B cell (primary cell): Measurements from ENCODE around the gene LRRC58. TPM values are rescaled to one million over a fixed set of nuclear protein-coding genes. Genes with fewer than 3 reads are reported as not detected.
"Not testable (repeated sequence)": the region's sequence is repeated elsewhere in the genome, so short reads cannot be mapped to it uniquely, and the experiment has no call there.

ENCODE experiments used
- ATAC-seq: fragments of 200-7000 bp; cut with Tn5 transposase; one replicate; pipeline ENCODE4 v1.10.0; 2021; ENCODE audit warnings: low read depth, mild to moderate bottlenecking, moderate number of reproducible peaks, moderate library complexity
- CTCF ChIA-PET: fragments of 350-600 bp; sonication (Branson Sonifier 250); formaldehyde crosslinking; loops from one replicate; lab custom pipeline; 2021; ENCODE audit warnings: antibody characterized with exemption, inconsistent platforms; lab: Charles Lee
- POLR2A ChIA-PET: fragments of 350-600 bp; sonication (Branson Sonifier 250); formaldehyde crosslinking; loops from one replicate; lab custom pipeline; 2021; ENCODE audit warnings: antibody characterized with exemption; lab: Charles Lee
- DNase-seq: peaks from one replicate; pipeline ENCODE4 v3.0.0; 2013
- H2AFZ ChIP-seq: 2 replicates; pipeline ENCODE4 v1.6.1; 2012; ENCODE audit warnings: mild to moderate bottlenecking, low read depth, low read length; ENCODE audit not compliant: insufficient read depth, poor library complexity, severe bottlenecking
- H3K27ac ChIP-seq, 2 donors: 1 replicate in 1 of 2; 2 replicates in 1 of 2; pipeline ENCODE4 v1.5.1; 2012 to 2013; ENCODE audit warnings: low read length in 2 of 2, mild to moderate bottlenecking in 2 of 2, moderate library complexity in 1 of 2
- H3K27me3 ChIP-seq, 4 experiments: fragments of 200-600 bp in 1 of 4; sonication (generic) in 1 of 4; replicated peaks in 1 of 4; 1 replicate in 2 of 4; 2 replicates in 2 of 4; pipeline versions ENCODE4 v1.6.1 to v1.7.0; 2013 to 2016; ENCODE audit warnings: low read length in 3 of 4, mild to moderate bottlenecking in 2 of 4, mixed read lengths in 1 of 4, moderate library complexity in 1 of 4; ENCODE audit not compliant: insufficient read depth in 4 of 4, control insufficient read depth in 3 of 4; ENCODE audit errors: control extremely low read depth in 1 of 4
- H3K36me3 ChIP-seq, 2 experiments: replicated peaks in 1 of 2; 1 replicate in 1 of 2; 2 replicates in 1 of 2; pipeline versions ENCODE4 v1.6.1 to v1.7.1; 2013; ENCODE audit warnings: low read length in 1 of 2; ENCODE audit not compliant: insufficient read depth in 2 of 2, control insufficient read depth in 1 of 2; ENCODE audit errors: control extremely low read depth in 1 of 2, extremely low read depth in 1 of 2
- H3K4me1 ChIP-seq, 2 donors: fragments of 200-600 bp in 1 of 2; sonication (generic) in 1 of 2; 1 replicate in 1 of 2; 2 replicates in 1 of 2; pipeline versions ENCODE4 v1.5.1 to v1.6.1; 2013 to 2017; ENCODE audit warnings: low read length in 2 of 2; ENCODE audit not compliant: control insufficient read depth in 2 of 2, insufficient read depth in 2 of 2
- H3K4me2 ChIP-seq: replicated peaks from 2 replicates; pipeline ENCODE3; 2012; ENCODE audit warnings: mild to moderate bottlenecking, low read depth, low read length; ENCODE audit not compliant: poor library complexity, severe bottlenecking
- H3K4me3 ChIP-seq, 5 experiments: fragments of 200-600 bp in 1 of 5; sonication (generic) in 1 of 5; 1 replicate in 3 of 5; 2 replicates in 2 of 5; pipeline versions ENCODE4 v1.5.1 to v1.7.0; 2011 to 2016; ENCODE audit warnings: low read length in 4 of 5, mild to moderate bottlenecking in 4 of 5, low read depth in 2 of 5, control low read depth in 1 of 5, moderate library complexity in 1 of 5; ENCODE audit not compliant: insufficient read depth in 1 of 5; ENCODE audit errors: control extremely low read depth in 1 of 5, extremely low read depth in 1 of 5
- H3K79me2 ChIP-seq: fragments of 200-600 bp; sonication (generic); one replicate; pipeline ENCODE4 v1.6.0; 2016; ENCODE audit warnings: low read length; ENCODE audit not compliant: control insufficient read depth, insufficient read depth
- H3K9ac ChIP-seq: fragments of 200-600 bp; sonication (generic); 2 replicates; pipeline ENCODE4 v1.6.1; 2017; ENCODE audit warnings: mild to moderate bottlenecking, low read length, moderate library complexity
- H3K9me3 ChIP-seq, 3 donors: one replicate each; pipeline versions ENCODE4 v1.6.1 to v1.7.1; 2013; ENCODE audit warnings: low read length in 2 of 3; ENCODE audit not compliant: control insufficient read depth in 2 of 3, insufficient read depth in 1 of 3; ENCODE audit errors: control extremely low read depth in 1 of 3
- H4K20me1 ChIP-seq: 2 replicates; pipeline ENCODE4 v1.6.0; 2012; ENCODE audit warnings: mild to moderate bottlenecking, low read length; ENCODE audit not compliant: insufficient read depth, control insufficient read depth, poor library complexity, severe bottlenecking
- H3K27ac Mint-ChIP-seq: one replicate; pipeline ENCODE4 v1.8.0; 2021; ENCODE audit warnings: mixed read lengths
- H3K27me3 Mint-ChIP-seq: one replicate; pipeline ENCODE4 v1.8.0; 2021; ENCODE audit warnings: mixed read lengths
- H3K4me1 Mint-ChIP-seq: one replicate; pipeline ENCODE4 v1.8.0; 2021; ENCODE audit warnings: mixed read lengths
- H3K4me3 Mint-ChIP-seq: one replicate; pipeline ENCODE4 v1.8.0; 2021; ENCODE audit warnings: mixed read lengths
- H3K9me3 Mint-ChIP-seq: one replicate; pipeline ENCODE4 v1.8.0; 2022; ENCODE audit warnings: mixed read lengths; ENCODE audit not compliant: insufficient read depth
- CTCF ChIP-seq: fragments of 200-600 bp; IDR thresholded peaks from one replicate; pipeline ENCODE4 v1.8.0; 2022; ENCODE audit warnings: antibody characterized with exemption, mild to moderate bottlenecking
- EZH2 ChIP-seq: IDR thresholded peaks from 2 replicates; pipeline ENCODE4 v1.6.1; 2012; ENCODE audit warnings: borderline replicate concordance, low read depth, mild to moderate bottlenecking, moderate library complexity, low read length; ENCODE audit not compliant: insufficient read depth, poor library complexity, severe bottlenecking
- WGBS: methylation state at CpG from one replicate; pipeline ENCODE4 v1.1.5; 2013; ENCODE audit warnings: missing lambda C conversion rate; ENCODE audit not compliant: insufficient coverage; 5-methylcytosine and 5-hydroxymethylcytosine counted together
- intact Hi-C: fragments of 100-400 bp; cut with micrococcal nuclease; formaldehyde crosslinking; loops from one replicate; pipeline ENCODE4 v1.10.0; 2022
- polyA plus RNA-seq: library from polyadenylated mRNA; depleted of rRNA; stranded (reverse); fragments of >200 nt; gene quantifications from 2 replicates; pipeline ENCODE4 v1.2.3, GENCODE V29; 2012
- total RNA-seq, 2 donors: library from RNA; stranded (reverse); fragments of 120-200 nt in 1 of 2; gene quantifications; 1 replicate in 1 of 2; 2 replicates in 1 of 2; pipeline versions ENCODE4 v1.2.3 to v1.2.4, GENCODE V29; 2013 to 2022

Gene LRRC58
- total and polyA plus RNA-seq, 2 donors (not counting 1 experiment from before 2014, with no cell fraction given), result 5.0 to 16.7 TPM

- Mint-ChIP-seq H3K4me1 (peaks cover 3% of the 10 kb centered on the region), H3K27ac (no peak overlapping the region), H3K27me3 (no peaks in the 10 kb centered on the region), H3K9me3 (no peaks in the 10 kb centered on the region), H3K4me3 (no peak overlapping the region)
- Histone ChIP-seq H3K4me1 (no peaks in the 10 kb centered on the region), H2AFZ (no peak overlapping the region), H3K36me3 (peaks cover 6 to 41% of the 10 kb centered on the region in 2 experiments), H3K27ac (no peak overlapping the region), H3K4me2 (no peak overlapping the region), H4K20me1 (no peaks in the 10 kb centered on the region), H3K4me3 (no peak overlapping the region), H3K79me2 (no peaks in the 10 kb centered on the region), H3K9ac (no peak overlapping the region), H3K27me3 (no peaks in the 10 kb centered on the region), H3K9me3 (no peaks in the 10 kb centered on the region)
- CTCF ChIA-PET, result no interaction called here
- TF ChIP-seq CTCF (no peak), EZH2 (no peak)
- WGBS, result no CpG with 5 or more reads among the region's 2 CpGs
- ATAC-seq (no peak), DNase-seq (no peak)
- intact Hi-C loops, result no loop called here
- POLR2A ChIA-PET, result no interaction called here
Measured at GRCh38 chr3:120326784-120327183, 22.4 kb downstream of the LRRC58 start.

GRCh38 chr3:120324190-120324589 is 25.0 kb downstream of the LRRC58 start:
- Histone ChIP-seq H3K79me2 (no peaks in the 10 kb centered on the region), H3K4me3 (no peak overlapping the region), H2AFZ (no peak overlapping the region), H4K20me1 (no peaks in the 10 kb centered on the region), H3K9me3 (no peaks in the 10 kb centered on the region), H3K4me1 (no peaks in the 10 kb centered on the region), H3K27me3 (no peaks in the 10 kb centered on the region), H3K36me3 (peaks cover 0 to 18% of the 10 kb centered on the region in 2 experiments), H3K9ac (no peak overlapping the region), H3K4me2 (no peak overlapping the region), H3K27ac (no peak overlapping the region)
- Mint-ChIP-seq H3K4me1 (peaks cover 3% of the 10 kb centered on the region), H3K4me3 (no peak overlapping the region), H3K9me3 (no peaks in the 10 kb centered on the region), H3K27ac (no peak overlapping the region), H3K27me3 (no peaks in the 10 kb centered on the region)
- TF ChIP-seq CTCF (no peak), EZH2 (no peak)
- intact Hi-C loops, result no loop called here
- POLR2A ChIA-PET, result no interaction called here
- DNase-seq, result no peak
- no CpG with 5 or more reads among the region's 1 CpG for WGBS
- no peak for ATAC-seq
- CTCF ChIA-PET, result no interaction called here

GRCh38 chr3:120323761-120324160 is 25.4 kb downstream of the LRRC58 start:
- H3K4me3 Mint-ChIP-seq, CTCF ChIA-PET, ATAC-seq, H3K9me3 Mint-ChIP-seq, H3K9me3 ChIP-seq, H3K27ac Mint-ChIP-seq, H3K27ac ChIP-seq, intact Hi-C loops, DNase-seq, H2AFZ ChIP-seq, H3K4me3 ChIP-seq, H3K79me2 ChIP-seq, H4K20me1 ChIP-seq, H3K27me3 ChIP-seq, H3K4me2 ChIP-seq, H3K9ac ChIP-seq, H3K4me1 ChIP-seq, H3K27me3 Mint-ChIP-seq, H3K4me1 Mint-ChIP-seq: not testable (repeated sequence)
- H3K36me3 ChIP-seq, result peaks cover 0 to 13% of the 10 kb centered on the region in 2 experiments
- POLR2A ChIA-PET, result interaction anchor here (0.7 kb wide), 1 partner anchor 211 kb away, joined by 3 read pairs; no protein-coding TSS in a partner anchor
- no CpG with 5 or more reads among the region's 4 CpGs for WGBS
